HG02884 (cell line): ENCODE data around the gene SLC49A3.
"Not testable (repeated sequence)": the region's sequence is repeated elsewhere in the genome, so short reads cannot be mapped to it uniquely, and the experiment has no call there.

Source experiments
- ATAC-seq: cut with Tn5 transposase; IDR thresholded peaks from one replicate; pipeline ENCODE4 v1.9.1; 2021; ENCODE audit warnings: mild to moderate bottlenecking, moderate library complexity; ENCODE audit not compliant: unreplicated experiment

SLC49A3 gene

GRCh38 chr4:654871-655463, 34.0 kb downstream of the SLC49A3 start:
- ATAC-seq = no peak

- no peak for ATAC-seq
Measured at GRCh38 chr4:654503-654845, 34.5 kb downstream of the SLC49A3 start.

GRCh38 chr4:653831-654502, 35.0 kb downstream of the SLC49A3 start:
- ATAC-seq = no peak

- no peak for ATAC-seq
Measured at GRCh38 chr4:653080-653821, 35.7 kb downstream of the SLC49A3 start.

GRCh38 chr4:651884-652642, 36.9 kb downstream of the SLC49A3 start:
- ATAC-seq = no peak

- ATAC-seq = no peak
Measured at GRCh38 chr4:650951-651883, 37.7 kb downstream of the SLC49A3 start.

- ATAC-seq = no peak
Measured at GRCh38 chr4:650461-650860, 38.5 kb downstream of the SLC49A3 start.

- ATAC-seq = no peak
Measured at GRCh38 chr4:649751-650310, 39.1 kb downstream of the SLC49A3 start.

GRCh38 chr4:649293-649625, 39.7 kb downstream of the SLC49A3 start:
- no peak for ATAC-seq

- no peak for ATAC-seq
Measured at GRCh38 chr4:648579-649292, 40.2 kb downstream of the SLC49A3 start.

GRCh38 chr4:647481-647880, 41.5 kb downstream of the SLC49A3 start:
- no peak for ATAC-seq

GRCh38 chr4:646460-646859, 42.5 kb downstream of the SLC49A3 start:
- no peak for ATAC-seq

GRCh38 chr4:642366-642765, 46.6 kb downstream of the SLC49A3 start:
- not testable (repeated sequence) for ATAC-seq

- ATAC-seq = no peak
Measured at GRCh38 chr4:637536-638280, 51.2 kb downstream of the SLC49A3 start.

GRCh38 chr4:636628-637159, 52.3 kb downstream of the SLC49A3 start:
- ATAC-seq = no peak

GRCh38 chr4:635851-636627, 52.9 kb downstream of the SLC49A3 start:
- no peak for ATAC-seq

GRCh38 chr4:635066-635835, 53.7 kb downstream of the SLC49A3 start:
- not testable (repeated sequence) for ATAC-seq
